Measurements from ENCODE around the gene ITSN2. TPM values are rescaled to one million over a fixed set of nuclear protein-coding genes. Genes with fewer than 3 reads are reported as not detected.
"Not testable (repeated sequence)": the region's sequence is repeated elsewhere in the genome, so short reads cannot be mapped to it uniquely, and the experiment has no call there.

ITSN2 gene
- total RNA-seq, 2 donors from 2014 or later = 42.8 to 45.7 TPM

DNA sequence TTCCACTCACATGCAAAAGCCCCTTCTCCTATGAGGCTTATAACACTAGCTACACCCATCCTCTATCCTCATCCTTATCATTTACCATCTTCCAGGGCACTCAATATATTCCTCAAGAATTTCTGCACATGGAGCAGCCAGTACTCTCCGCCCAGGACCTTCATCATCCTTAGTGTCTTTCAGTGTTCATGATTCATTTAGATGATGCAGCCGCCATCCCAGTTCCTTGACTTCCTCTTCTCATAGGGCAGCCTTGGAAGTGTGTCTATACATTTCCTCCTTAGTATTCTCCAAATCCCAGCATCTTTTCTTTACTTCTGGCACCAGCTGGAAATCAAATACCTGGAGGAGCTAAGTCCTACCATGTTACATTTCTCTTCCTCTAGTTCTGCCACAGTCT, 3.0 kb upstream of the ITSN2 start:
- 100% methylated on average over 2 of the region's 2 CpGs for WGBS
- no peaks in the 10 kb centered on the region for H3K9me3 ChIP-seq
- H3K4me1 ChIP-seq (replicated peaks) = no peaks in the 10 kb centered on the region
- H3K36me3 ChIP-seq = no peaks in the 10 kb centered on the region
- TF ChIP-seq POLR2A (IDR thresholded peaks at IDR 0.05) (no peak), POLR2AphosphoS5 (IDR thresholded peaks at IDR 0.05) (no peak)
- TF ChIP-seq, protein P1, sequence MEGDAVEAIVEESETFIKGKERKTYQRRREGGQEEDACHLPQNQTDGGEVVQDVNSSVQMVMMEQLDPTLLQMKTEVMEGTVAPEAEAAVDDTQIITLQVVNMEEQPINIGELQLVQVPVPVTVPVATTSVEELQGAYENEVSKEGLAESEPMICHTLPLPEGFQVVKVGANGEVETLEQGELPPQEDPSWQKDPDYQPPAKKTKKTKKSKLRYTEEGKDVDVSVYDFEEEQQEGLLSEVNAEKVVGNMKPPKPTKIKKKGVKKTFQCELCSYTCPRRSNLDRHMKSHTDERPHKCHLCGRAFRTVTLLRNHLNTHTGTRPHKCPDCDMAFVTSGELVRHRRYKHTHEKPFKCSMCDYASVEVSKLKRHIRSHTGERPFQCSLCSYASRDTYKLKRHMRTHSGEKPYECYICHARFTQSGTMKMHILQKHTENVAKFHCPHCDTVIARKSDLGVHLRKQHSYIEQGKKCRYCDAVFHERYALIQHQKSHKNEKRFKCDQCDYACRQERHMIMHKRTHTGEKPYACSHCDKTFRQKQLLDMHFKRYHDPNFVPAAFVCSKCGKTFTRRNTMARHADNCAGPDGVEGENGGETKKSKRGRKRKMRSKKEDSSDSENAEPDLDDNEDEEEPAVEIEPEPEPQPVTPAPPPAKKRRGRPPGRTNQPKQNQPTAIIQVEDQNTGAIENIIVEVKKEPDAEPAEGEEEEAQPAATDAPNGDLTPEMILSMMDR (IDR thresholded peaks at IDR 0.05) = no peak
- no peak overlapping the region for H3K4me3 ChIP-seq
- no peaks in the 10 kb centered on the region for H3K27me3 ChIP-seq (replicated peaks; ENCODE audit: insufficient read depth)
- no peak for DNase-seq (ENCODE audit: low spot score)
- intact Hi-C loops (cut with DNase I) = loop anchor here (5.0 kb wide), 1 partner anchor 61 kb away; no protein-coding TSS in a partner anchor
- no peak overlapping the region for H3K27ac ChIP-seq

DNA sequence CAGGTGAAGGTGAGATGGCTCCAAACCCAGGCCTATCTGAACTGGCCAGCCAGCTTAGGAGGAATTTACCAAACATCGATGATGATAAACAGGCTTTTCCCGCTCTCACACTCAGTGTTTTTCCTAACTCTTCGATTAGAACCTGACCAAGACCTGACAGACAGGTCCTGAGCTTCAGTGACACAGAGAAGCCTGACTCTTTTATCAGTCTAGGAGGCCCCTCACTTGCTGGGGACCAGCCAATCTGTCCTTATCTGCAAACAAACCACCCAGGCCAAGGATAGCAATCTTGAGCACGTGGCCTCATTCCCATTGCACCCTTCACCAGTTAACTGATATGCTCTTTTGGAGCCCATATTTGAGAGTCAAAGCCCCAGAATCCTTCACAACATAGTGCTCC, 1.9 kb upstream of the ITSN2 start:
- WGBS = 56% methylated on average over 4 of the region's 4 CpGs
- H3K4me1 ChIP-seq (replicated peaks) = no peaks in the 10 kb centered on the region

DNA sequence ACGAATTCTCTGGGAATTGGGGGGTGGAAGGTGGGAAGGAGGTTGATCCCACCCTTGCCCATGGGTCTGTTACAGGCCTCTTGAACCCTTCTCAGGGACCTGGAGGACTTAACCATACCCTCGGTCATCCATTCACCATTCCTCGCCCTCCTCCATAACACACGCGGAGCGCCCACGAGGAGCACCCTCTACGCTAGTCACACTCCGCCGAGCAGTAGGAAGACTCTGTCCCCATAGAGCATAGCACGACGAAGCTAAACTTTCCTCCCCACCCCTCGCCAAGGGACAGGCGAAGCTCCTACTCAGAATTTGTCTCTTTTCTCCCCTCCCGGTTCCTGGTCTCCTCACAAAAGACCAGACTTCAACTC, 611 bp upstream of the ITSN2 start:
- no peaks in the 10 kb centered on the region for H3K36me3 ChIP-seq
- no peaks in the 10 kb centered on the region for H3K27me3 ChIP-seq (replicated peaks; ENCODE audit: insufficient read depth)
- 87% methylated on average over 15 of the region's 15 CpGs for WGBS
- no peaks in the 10 kb centered on the region for H3K4me1 ChIP-seq (replicated peaks)
- no peak for TF ChIP-seq POLR2AphosphoS5 (IDR thresholded peaks at IDR 0.05)
- TF ChIP-seq, protein P1 (IDR thresholded peaks at IDR 0.05) = no peak
- peak overlapping the region; percentile 97 to 99 for H3K27ac ChIP-seq
- H3K4me3 ChIP-seq = peak overlapping the region; percentile 88 to 96
- intact Hi-C loops (cut with DNase I) = loop anchor here (5.0 kb wide), 1 partner anchor 59 kb away; no protein-coding TSS in a partner anchor
- no peak for DNase-seq (ENCODE audit: low spot score)
- no peaks in the 10 kb centered on the region for H3K9me3 ChIP-seq

More for the DNA sequence above, 1.9 kb upstream of the ITSN2 start:
- peak; percentile 12 for DNase-seq (ENCODE audit: low spot score)
- intact Hi-C loops (cut with DNase I) = loop anchor here (5.0 kb wide), 1 partner anchor 60 kb away; no protein-coding TSS in a partner anchor
- TF ChIP-seq POLR2A (IDR thresholded peaks at IDR 0.05) = no peak
- Histone ChIP-seq H3K9me3 (no peaks in the 10 kb centered on the region), H3K27ac (no peak overlapping the region), H3K36me3 (no peaks in the 10 kb centered on the region), H3K4me3 (no peak overlapping the region), H3K27me3 (replicated peaks; ENCODE audit: insufficient read depth) (no peaks in the 10 kb centered on the region)

DNA sequence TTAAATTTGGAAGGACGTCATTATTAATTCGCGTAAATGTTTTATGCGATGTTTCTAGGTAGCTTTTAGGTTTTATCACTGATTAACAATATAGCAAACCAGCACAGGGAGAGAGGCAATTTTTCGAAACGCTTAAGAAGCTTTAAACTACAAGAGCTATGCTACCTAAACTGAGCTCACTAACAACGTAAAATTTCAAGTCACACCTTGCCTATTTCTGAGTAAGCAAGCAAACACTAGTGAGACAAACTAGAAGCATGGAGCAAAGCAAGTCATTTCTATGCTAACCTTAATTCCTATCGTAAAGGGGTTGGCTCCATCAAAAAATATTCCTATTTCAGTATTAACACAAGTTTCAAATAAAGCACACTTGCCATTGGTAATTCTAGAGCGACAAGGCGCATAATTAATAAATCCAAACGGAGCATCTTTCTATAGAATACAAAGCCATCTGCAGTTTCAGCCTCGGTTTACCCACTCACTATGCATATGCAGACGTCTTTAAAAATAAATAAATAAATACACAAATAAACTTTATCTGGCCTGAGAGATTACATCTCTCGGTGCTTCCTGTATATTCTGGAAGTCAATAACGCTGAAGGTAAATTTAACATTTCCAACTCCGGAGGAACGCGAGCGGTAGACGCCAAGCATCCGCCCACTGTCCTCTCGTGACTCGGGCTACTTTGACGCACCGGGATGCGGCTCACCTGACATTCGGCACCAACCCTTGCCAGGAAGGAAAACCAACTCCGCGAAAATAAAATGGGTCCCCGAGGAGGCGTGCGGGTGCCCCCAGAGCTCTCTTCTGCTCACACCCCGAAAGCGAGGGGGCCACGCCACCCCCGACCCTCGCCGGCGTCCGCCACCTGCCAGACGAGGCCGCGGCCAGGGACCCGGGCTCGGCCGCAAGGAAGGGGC, 947 bp downstream of the ITSN2 start:
- Histone ChIP-seq H3K9me3 (no peaks in the 10 kb centered on the region), H3K4me3 (peak overlapping the region; percentile 88 to 96), H3K27me3 (replicated peaks; ENCODE audit: insufficient read depth) (no peaks in the 10 kb centered on the region), H3K4me1 (replicated peaks) (no peaks in the 10 kb centered on the region), H3K27ac (peak overlapping the region; percentile 97 to 99), H3K36me3 (no peaks in the 10 kb centered on the region)
- 5% methylated on average over 45 of the region's 46 CpGs for whole genome bisulfite sequencing
- TF ChIP-seq POLR2AphosphoS5 (IDR thresholded peaks at IDR 0.05) (peak; percentile 63), POLR2A (IDR thresholded peaks at IDR 0.05) (peak; percentile 42)
- TF ChIP-seq, protein P1 (IDR thresholded peaks at IDR 0.05) = no peak
- peak; percentile 68 for DNase-seq (ENCODE audit: low spot score)
- intact Hi-C loops (cut with DNase I) = loop anchor here (5.0 kb wide), 1 partner anchor 57 kb away; no protein-coding TSS in a partner anchor

DNA sequence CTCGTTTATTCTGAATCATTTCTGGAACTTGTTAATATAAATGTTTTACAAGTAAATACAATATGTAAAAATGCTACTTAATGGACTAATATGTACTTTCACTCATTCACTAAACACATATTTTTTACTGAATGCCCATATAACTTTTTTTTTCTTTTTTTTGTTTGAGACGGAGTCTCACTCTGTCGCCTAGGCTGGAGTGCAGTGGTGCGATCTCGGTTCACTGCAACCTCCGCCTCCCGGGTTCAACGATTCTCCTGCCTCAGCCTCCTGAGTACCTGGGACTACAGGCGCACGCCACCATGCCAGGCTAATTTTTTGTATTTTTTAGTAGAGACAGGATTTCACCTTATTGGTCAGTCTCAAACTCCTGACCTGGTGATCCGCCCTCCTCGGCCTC, 2.6 kb downstream of the ITSN2 start:
- H3K36me3 ChIP-seq; DNase-seq (ENCODE audit: low spot score); H3K9me3 ChIP-seq; H3K4me1 ChIP-seq (replicated peaks); intact Hi-C loops (cut with DNase I); H3K27me3 ChIP-seq (replicated peaks; ENCODE audit: insufficient read depth); H3K4me3 ChIP-seq; H3K27ac ChIP-seq: not testable (repeated sequence)
- WGBS = 95% methylated on average over 12 of the region's 12 CpGs

DNA sequence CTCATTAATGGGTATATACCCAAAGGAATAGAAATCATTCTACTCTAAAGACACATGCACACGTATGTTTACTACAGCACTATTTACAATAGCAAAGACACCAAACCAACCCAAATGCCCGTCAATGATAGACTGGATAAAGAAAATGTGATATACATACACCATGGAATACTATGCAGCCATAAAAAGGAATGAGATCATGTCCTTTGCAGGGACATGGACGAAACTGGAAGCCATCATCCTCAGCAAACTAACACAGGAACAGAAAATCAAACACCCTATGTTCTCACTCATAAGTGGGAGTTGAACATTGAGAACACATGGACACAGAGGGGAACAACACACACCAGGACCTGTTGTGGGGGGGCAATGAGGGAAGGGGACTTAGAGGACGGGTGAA, 3.2 kb downstream of the ITSN2 start:
- H3K4me1 ChIP-seq (replicated peaks); intact Hi-C loops (cut with DNase I); H3K36me3 ChIP-seq; H3K27me3 ChIP-seq (replicated peaks; ENCODE audit: insufficient read depth); DNase-seq (ENCODE audit: low spot score); H3K9me3 ChIP-seq; H3K27ac ChIP-seq; H3K4me3 ChIP-seq: not testable (repeated sequence)
- WGBS = 97% methylated on average over 4 of the region's 4 CpGs
